ENCODE data around the gene SZT2.
"Not testable (repeated sequence)": the region's sequence is repeated elsewhere in the genome, so short reads cannot be mapped to it uniquely, and the experiment has no call there.

The SZT2 gene

GRCh38 chr1:43398227-43398626 lies 8.5 kb downstream of the SZT2 start:
- no peak for DNase-seq (ENCODE audit: low read depth)
- TF ChIP-seq, protein P1, sequence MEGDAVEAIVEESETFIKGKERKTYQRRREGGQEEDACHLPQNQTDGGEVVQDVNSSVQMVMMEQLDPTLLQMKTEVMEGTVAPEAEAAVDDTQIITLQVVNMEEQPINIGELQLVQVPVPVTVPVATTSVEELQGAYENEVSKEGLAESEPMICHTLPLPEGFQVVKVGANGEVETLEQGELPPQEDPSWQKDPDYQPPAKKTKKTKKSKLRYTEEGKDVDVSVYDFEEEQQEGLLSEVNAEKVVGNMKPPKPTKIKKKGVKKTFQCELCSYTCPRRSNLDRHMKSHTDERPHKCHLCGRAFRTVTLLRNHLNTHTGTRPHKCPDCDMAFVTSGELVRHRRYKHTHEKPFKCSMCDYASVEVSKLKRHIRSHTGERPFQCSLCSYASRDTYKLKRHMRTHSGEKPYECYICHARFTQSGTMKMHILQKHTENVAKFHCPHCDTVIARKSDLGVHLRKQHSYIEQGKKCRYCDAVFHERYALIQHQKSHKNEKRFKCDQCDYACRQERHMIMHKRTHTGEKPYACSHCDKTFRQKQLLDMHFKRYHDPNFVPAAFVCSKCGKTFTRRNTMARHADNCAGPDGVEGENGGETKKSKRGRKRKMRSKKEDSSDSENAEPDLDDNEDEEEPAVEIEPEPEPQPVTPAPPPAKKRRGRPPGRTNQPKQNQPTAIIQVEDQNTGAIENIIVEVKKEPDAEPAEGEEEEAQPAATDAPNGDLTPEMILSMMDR (IDR thresholded peaks at IDR 0.05; ENCODE audit: low read depth, low read length, missing control alignments), result no peak
- H3K4me3 ChIP-seq (ENCODE audit: low read depth, low read length), result no peak overlapping the region

DNA sequence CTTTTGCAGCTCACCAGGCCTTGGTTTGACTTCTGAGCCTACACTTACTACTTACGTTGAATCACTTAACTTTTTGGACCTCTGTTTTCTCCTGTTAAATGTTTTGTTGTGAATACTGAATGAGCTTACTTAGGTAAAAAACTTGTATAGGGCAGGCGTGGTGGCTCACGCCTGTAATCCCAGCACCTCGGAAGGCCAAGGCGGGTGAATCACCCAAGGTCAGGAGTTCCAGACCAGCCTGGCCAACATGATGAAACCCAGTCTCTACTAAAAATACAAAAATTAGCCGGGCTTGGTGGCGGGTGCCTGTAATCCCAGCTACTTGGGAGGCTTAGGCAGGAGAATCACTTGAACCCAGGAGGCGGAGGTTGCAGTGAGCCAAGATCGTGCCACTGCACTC lies 10.7 kb downstream of the SZT2 start:
- DNase-seq (ENCODE audit: low read depth); H3K4me3 ChIP-seq (ENCODE audit: low read depth, low read length): not testable (repeated sequence)

GRCh38 chr1:43402089-43402865 lies 12.6 kb downstream of the SZT2 start:
- TF ChIP-seq, protein P1 (IDR thresholded peaks at IDR 0.05; ENCODE audit: low read depth, low read length, missing control alignments), result no peak
- DNase-seq (ENCODE audit: low read depth), result no peak
- no peak overlapping the region for H3K4me3 ChIP-seq (ENCODE audit: low read depth, low read length)

DNA sequence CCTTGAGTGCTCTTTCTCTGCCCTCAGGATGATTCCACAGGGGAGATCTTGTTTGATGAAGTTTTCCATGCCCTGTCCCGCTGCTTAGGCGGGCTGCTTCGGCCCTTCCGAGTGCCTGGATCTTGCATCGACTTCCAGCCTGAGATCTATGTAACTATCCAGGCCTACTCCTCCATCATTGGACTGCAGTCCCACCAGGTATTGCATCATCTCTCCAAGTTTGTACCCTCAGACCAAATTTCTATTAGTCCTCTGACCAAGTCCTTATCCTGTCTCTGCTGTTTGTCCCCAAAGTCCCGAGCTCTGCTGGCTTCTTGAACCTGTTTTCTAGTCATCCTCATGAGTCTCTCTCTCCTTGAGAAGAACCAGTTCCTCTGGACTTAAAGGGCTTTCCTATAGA lies 14.7 kb downstream of the SZT2 start:
- TF ChIP-seq, protein P1 (IDR thresholded peaks at IDR 0.05; ENCODE audit: low read depth, low read length, missing control alignments), result no peak
- H3K4me3 ChIP-seq (ENCODE audit: low read depth, low read length), result no peak overlapping the region
- no peak for DNase-seq (ENCODE audit: low read depth)

- no peak for DNase-seq (ENCODE audit: low read depth)
- TF ChIP-seq, protein P1 (IDR thresholded peaks at IDR 0.05; ENCODE audit: low read depth, low read length, missing control alignments), result no peak
- H3K4me3 ChIP-seq (ENCODE audit: low read depth, low read length), result no peak overlapping the region
These were observed 15.6 kb downstream of the SZT2 start for GRCh38 chr1:43405219-43405875.

DNA sequence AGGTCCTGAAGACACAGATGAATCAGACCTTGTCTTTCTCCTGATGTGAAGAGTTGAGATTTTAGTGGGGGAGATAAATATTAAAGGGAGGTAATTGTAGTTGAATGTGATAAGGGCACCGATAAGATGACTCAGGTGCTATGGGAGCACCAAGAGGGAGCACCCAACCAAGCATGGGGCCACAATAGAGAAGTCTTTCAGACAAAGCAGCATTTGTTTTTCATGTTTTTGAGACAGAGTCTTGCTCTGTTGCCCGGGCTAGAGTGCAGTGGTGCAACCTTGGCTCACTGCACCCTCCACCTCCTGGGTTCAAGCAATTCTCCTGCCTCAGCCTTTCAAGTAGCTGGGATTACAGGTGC lies 16.2 kb downstream of the SZT2 start:
- H3K4me3 ChIP-seq (ENCODE audit: low read depth, low read length), result no peak overlapping the region
- TF ChIP-seq, protein P1 (IDR thresholded peaks at IDR 0.05; ENCODE audit: low read depth, low read length, missing control alignments), result no peak
- no peak for DNase-seq (ENCODE audit: low read depth)

- no peak overlapping the region for H3K4me3 ChIP-seq (ENCODE audit: low read depth, low read length)
- no peak for DNase-seq (ENCODE audit: low read depth)
- TF ChIP-seq, protein P1 (IDR thresholded peaks at IDR 0.05; ENCODE audit: low read depth, low read length, missing control alignments), result no peak
These were observed 20.9 kb downstream of the SZT2 start for GRCh38 chr1:43410571-43410970.

DNA sequence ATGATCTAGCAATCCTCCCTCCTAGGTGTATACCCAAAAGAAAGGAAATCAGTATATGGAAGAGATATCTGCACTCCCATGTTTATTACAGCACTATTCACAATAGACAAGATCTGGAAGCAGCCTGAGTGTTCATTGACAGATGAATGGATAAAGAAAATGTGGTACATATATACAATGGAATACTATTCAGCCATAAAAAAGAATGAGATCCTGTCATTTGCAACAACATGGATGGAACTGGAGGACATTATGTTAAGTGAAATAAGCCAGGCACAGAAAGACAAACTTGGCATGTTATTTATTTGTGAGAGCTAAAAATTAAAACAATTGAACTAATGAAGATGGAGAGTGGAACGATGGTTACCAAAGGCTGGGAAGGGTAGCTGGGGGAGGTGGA lies 23.7 kb downstream of the SZT2 start:
- DNase-seq (ENCODE audit: low read depth), result not testable (repeated sequence)

More for the DNA sequence above, 23.7 kb downstream of the SZT2 start:
- not testable (repeated sequence) for H3K4me3 ChIP-seq (ENCODE audit: low read depth, low read length)

Measured in GM12864 (cell line).